Activated T-cell treated with anti-CD3 and anti-CD28 coated beads for 4 hours (primary cell): ENCODE data around the gene CCDC97.
"Not testable (repeated sequence)": the region's sequence is repeated elsewhere in the genome, so short reads cannot be mapped to it uniquely, and the experiment has no call there.

ENCODE experiments used
- DNase-seq: peaks from one replicate; pipeline ENCODE4 v3.0.0-alpha.2; 2020

Gene CCDC97

GRCh38 chr19:41367848-41368301 lies 57.9 kb downstream of the CCDC97 start:
- no peak for DNase-seq

- DNase-seq, result no peak
Measured at GRCh38 chr19:41369769-41370168, 59.8 kb downstream of the CCDC97 start.

- DNase-seq, result not testable (repeated sequence)
Measured at GRCh38 chr19:41371119-41371518, 61.1 kb downstream of the CCDC97 start.

GRCh38 chr19:41371541-41371940 lies 61.6 kb downstream of the CCDC97 start:
- no peak for DNase-seq

GRCh38 chr19:41372501-41372900 lies 62.5 kb downstream of the CCDC97 start:
- no peak for DNase-seq

GRCh38 chr19:41373993-41374392 lies 64.0 kb downstream of the CCDC97 start:
- DNase-seq, result no peak
